Astrocyte (in vitro differentiated cells and primary cell): ENCODE measurements around the gene ZFR2. TPM values are rescaled to one million over a fixed set of nuclear protein-coding genes. Genes with fewer than 3 reads are reported as not detected.

ENCODE experiments used
- DNase-seq: peaks from one replicate; pipeline ENCODE4 v3.0.0-alpha.2; 2010; ENCODE audit warnings: low read depth
- FAIRE-seq: peaks from 2 replicates; lab custom pipeline; 2011; peaks lifted over from hg19 to GRCh38; lab: Jason Lieb, UNC
- H2AFZ ChIP-seq: 2 replicates; pipeline ENCODE4 v1.6.0; 2012; ENCODE audit warnings: low read depth, low read length, inconsistent platforms
- H3K27ac ChIP-seq: 2 replicates; pipeline ENCODE4 v1.5.1; 2011; ENCODE audit warnings: low read depth, low read length, inconsistent platforms
- H3K27me3 ChIP-seq: 2 replicates; pipeline ENCODE4 v1.6.0; 2011; ENCODE audit warnings: low read length, inconsistent platforms; ENCODE audit not compliant: insufficient read depth
- H3K36me3 ChIP-seq: 2 replicates; pipeline ENCODE4 v1.5.1; 2011; ENCODE audit warnings: low read length, inconsistent platforms; ENCODE audit not compliant: insufficient read depth
- H3K4me1 ChIP-seq: 2 replicates; pipeline ENCODE4 v1.5.1; 2011; ENCODE audit warnings: low read length, inconsistent platforms; ENCODE audit not compliant: insufficient read depth
- H3K4me2 ChIP-seq: 2 replicates; pipeline ENCODE4 v1.6.0; 2012; ENCODE audit warnings: low read length, inconsistent platforms
- H3K4me3 ChIP-seq: 2 replicates; pipeline ENCODE4 v1.5.1; 2011; ENCODE audit warnings: low read depth, mild to moderate bottlenecking, low read length, inconsistent platforms; ENCODE audit not compliant: insufficient read depth
- H3K79me2 ChIP-seq: 2 replicates; pipeline ENCODE4 v1.6.0; 2012; ENCODE audit warnings: mild to moderate bottlenecking, low read length, inconsistent platforms; ENCODE audit not compliant: insufficient read depth
- H3K9ac ChIP-seq: 2 replicates; pipeline ENCODE4 v1.6.0; 2012; ENCODE audit warnings: mild to moderate bottlenecking, low read length, inconsistent platforms
- H3K9me3 ChIP-seq: 2 replicates; pipeline ENCODE4 v1.5.1; 2012; ENCODE audit warnings: low read depth, mild to moderate bottlenecking, low read length, inconsistent platforms; ENCODE audit not compliant: insufficient read depth
- H4K20me1 ChIP-seq: 2 replicates; pipeline ENCODE4 v1.6.0; 2012; ENCODE audit warnings: low read length, inconsistent platforms; ENCODE audit not compliant: insufficient read depth
- H3K27ac Mint-ChIP-seq: one replicate; pipeline ENCODE4 v1.8.0; 2021; ENCODE audit warnings: mild to moderate bottlenecking, mixed read lengths; ENCODE audit not compliant: unreplicated experiment
- H3K27me3 Mint-ChIP-seq: one replicate; pipeline ENCODE4 v1.8.0; 2021; ENCODE audit warnings: low read depth, mixed read lengths; ENCODE audit not compliant: unreplicated experiment
- H3K36me3 Mint-ChIP-seq: one replicate; pipeline ENCODE4 v1.8.0; 2021; ENCODE audit warnings: low read depth, mixed read lengths; ENCODE audit not compliant: unreplicated experiment
- H3K4me1 Mint-ChIP-seq: one replicate; pipeline ENCODE4 v1.8.0; 2021; ENCODE audit warnings: low read depth, mixed read lengths; ENCODE audit not compliant: unreplicated experiment
- H3K4me3 Mint-ChIP-seq: one replicate; pipeline ENCODE4 v1.8.0; 2021; ENCODE audit warnings: mild to moderate bottlenecking, moderate library complexity, mixed read lengths; ENCODE audit not compliant: unreplicated experiment
- H3K9me3 Mint-ChIP-seq: one replicate; pipeline ENCODE4 v1.8.0; 2021; ENCODE audit warnings: mild to moderate bottlenecking, mixed read lengths; ENCODE audit not compliant: unreplicated experiment
- CTCF ChIP-seq: IDR thresholded peaks from 2 replicates; pipeline ENCODE4 v1.5.1; 2011; ENCODE audit warnings: low read depth, mild to moderate bottlenecking, inconsistent platforms, low read length, moderate library complexity; ENCODE audit not compliant: insufficient read depth
- EZH2 ChIP-seq: IDR thresholded peaks from 2 replicates; pipeline ENCODE4 v1.6.1; 2012; ENCODE audit warnings: mild to moderate bottlenecking, low read length, inconsistent platforms; ENCODE audit not compliant: insufficient read depth
- total RNA-seq: library from RNA; stranded (reverse); gene quantifications from 2 replicates; pipeline ENCODE4 v1.2.1, GENCODE V29; 2021

Gene ZFR2
- total RNA-seq, 1 donor from 2014 or later: 2.0 TPM

GRCh38 chr19:3849787-3850186 lies 19.1 kb downstream of the ZFR2 start:
- Histone ChIP-seq H3K4me2 (no peak overlapping the region), H3K27me3 (peaks cover 7% of the 10 kb centered on the region), H3K4me3 (no peak overlapping the region), H3K36me3 (no peaks in the 10 kb centered on the region), H3K79me2 (no peaks in the 10 kb centered on the region), H3K9ac (no peak overlapping the region), H4K20me1 (no peaks in the 10 kb centered on the region), H3K27ac (no peak overlapping the region), H2AFZ (no peak overlapping the region), H3K9me3 (peaks cover 13% of the 10 kb centered on the region), H3K4me1 (peaks cover 4% of the 10 kb centered on the region)
- peaks cover 2% of the 10 kb centered on the region for H3K9me3 Mint-ChIP-seq
- H3K4me3 Mint-ChIP-seq: no peak overlapping the region
- no peak overlapping the region for H3K27ac Mint-ChIP-seq
- FAIRE-seq (no peak), DNase-seq (no peak)
- TF ChIP-seq CTCF (no peak), EZH2 (no peak)
- H3K4me1 Mint-ChIP-seq: peaks cover 2% of the 10 kb centered on the region
- H3K27me3 Mint-ChIP-seq: peaks cover 17% of the 10 kb centered on the region
- H3K36me3 Mint-ChIP-seq: no peaks in the 10 kb centered on the region

GRCh38 chr19:3849092-3849491 lies 19.7 kb downstream of the ZFR2 start:
- H3K27ac Mint-ChIP-seq: no peak overlapping the region
- H3K79me2 ChIP-seq: no peaks in the 10 kb centered on the region
- no peak overlapping the region for H3K4me2 ChIP-seq
- H3K4me1 Mint-ChIP-seq: peaks cover 2% of the 10 kb centered on the region
- H3K4me3 ChIP-seq: no peak overlapping the region
- H3K27ac ChIP-seq: no peak overlapping the region
- no peak overlapping the region for H3K4me3 Mint-ChIP-seq
- FAIRE-seq: no peak
- H2AFZ ChIP-seq: no peak overlapping the region
- H3K9me3 Mint-ChIP-seq: peaks cover 2% of the 10 kb centered on the region
- peaks cover 17% of the 10 kb centered on the region for H3K27me3 Mint-ChIP-seq
- peaks cover 4% of the 10 kb centered on the region for H3K4me1 ChIP-seq
- H4K20me1 ChIP-seq: no peaks in the 10 kb centered on the region
- peaks cover 7% of the 10 kb centered on the region for H3K27me3 ChIP-seq
- TF ChIP-seq CTCF: peak; percentile 30
- TF ChIP-seq EZH2: no peak
- H3K9ac ChIP-seq: no peak overlapping the region
- peaks cover 13% of the 10 kb centered on the region for H3K9me3 ChIP-seq
- H3K36me3 ChIP-seq: no peaks in the 10 kb centered on the region
- H3K36me3 Mint-ChIP-seq: no peaks in the 10 kb centered on the region
- no peak for DNase-seq

- H4K20me1 ChIP-seq: no peaks in the 10 kb centered on the region
- no peaks in the 10 kb centered on the region for H3K36me3 ChIP-seq
- Mint-ChIP-seq H3K36me3 (no peaks in the 10 kb centered on the region), H3K27ac (no peak overlapping the region), H3K9me3 (no peaks in the 10 kb centered on the region), H3K4me3 (no peak overlapping the region), H3K4me1 (peaks cover 2% of the 10 kb centered on the region), H3K27me3 (peaks cover 18% of the 10 kb centered on the region)
- no peaks in the 10 kb centered on the region for H3K4me1 ChIP-seq
- no peak overlapping the region for H3K4me3 ChIP-seq
- peaks cover 9% of the 10 kb centered on the region for H3K27me3 ChIP-seq
- FAIRE-seq (no peak), DNase-seq (peak; percentile 76)
- H3K4me2 ChIP-seq: no peak overlapping the region
- no peak overlapping the region for H2AFZ ChIP-seq
- no peak for TF ChIP-seq EZH2
- no peak for TF ChIP-seq CTCF
- H3K27ac ChIP-seq: no peak overlapping the region
- no peaks in the 10 kb centered on the region for H3K9me3 ChIP-seq
- no peak overlapping the region for H3K9ac ChIP-seq
- H3K79me2 ChIP-seq: no peaks in the 10 kb centered on the region
These were observed 24.2 kb downstream of the ZFR2 start for GRCh38 chr19:3844596-3844995.
